22Rv1 (cell line): ENCODE results near the gene KCNK10.

Experiments
- ZFX ChIP-seq: fragments of 450-650 bp; IDR thresholded peaks from 2 replicates; pipeline ENCODE4 v1.6.1; 2017; ENCODE audit warnings: antibody characterized with exemption, borderline replicate concordance
- TF ChIP-seq, protein P1 (sequence below): fragments of 450-650 bp; IDR thresholded peaks from 2 replicates; pipeline ENCODE4 v1.5.1; 2017; ENCODE audit warnings: mild to moderate bottlenecking

- TF ChIP-seq, protein P1, sequence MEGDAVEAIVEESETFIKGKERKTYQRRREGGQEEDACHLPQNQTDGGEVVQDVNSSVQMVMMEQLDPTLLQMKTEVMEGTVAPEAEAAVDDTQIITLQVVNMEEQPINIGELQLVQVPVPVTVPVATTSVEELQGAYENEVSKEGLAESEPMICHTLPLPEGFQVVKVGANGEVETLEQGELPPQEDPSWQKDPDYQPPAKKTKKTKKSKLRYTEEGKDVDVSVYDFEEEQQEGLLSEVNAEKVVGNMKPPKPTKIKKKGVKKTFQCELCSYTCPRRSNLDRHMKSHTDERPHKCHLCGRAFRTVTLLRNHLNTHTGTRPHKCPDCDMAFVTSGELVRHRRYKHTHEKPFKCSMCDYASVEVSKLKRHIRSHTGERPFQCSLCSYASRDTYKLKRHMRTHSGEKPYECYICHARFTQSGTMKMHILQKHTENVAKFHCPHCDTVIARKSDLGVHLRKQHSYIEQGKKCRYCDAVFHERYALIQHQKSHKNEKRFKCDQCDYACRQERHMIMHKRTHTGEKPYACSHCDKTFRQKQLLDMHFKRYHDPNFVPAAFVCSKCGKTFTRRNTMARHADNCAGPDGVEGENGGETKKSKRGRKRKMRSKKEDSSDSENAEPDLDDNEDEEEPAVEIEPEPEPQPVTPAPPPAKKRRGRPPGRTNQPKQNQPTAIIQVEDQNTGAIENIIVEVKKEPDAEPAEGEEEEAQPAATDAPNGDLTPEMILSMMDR, result no peak
- no peak for TF ChIP-seq ZFX
Observed at GRCh38 chr14:88271205-88271604, 51.9 kb downstream of the KCNK10 start.
